G401 (cell line): ENCODE results near the gene NLE1. TPM values are rescaled to one million over a fixed set of nuclear protein-coding genes. Genes with fewer than 3 reads are reported as not detected.
"Not testable (repeated sequence)": the region's sequence is repeated elsewhere in the genome, so short reads cannot be mapped to it uniquely, and the experiment has no call there.

Source experiments
- DNase-seq: peaks from one replicate; pipeline ENCODE4 v3.0.0-alpha.2; 2015; ENCODE audit warnings: low spot score
- in situ Hi-C: cut with HindIII; loops from 2 replicates; pipeline ENCODE4 v1.10.0; 2016; ENCODE audit warnings: low sequenced_read_pairs, mixed read lengths
- total RNA-seq: library from RNA; depleted of rRNA; stranded (reverse); fragments of >200 nt; shearing (Covaris generic); gene quantifications from 2 replicates; pipeline ENCODE4 v1.2.3, GENCODE V29; 2014

NLE1 gene
- total RNA-seq, 1 experiment from 2014 or later, result 29.0 TPM

DNA sequence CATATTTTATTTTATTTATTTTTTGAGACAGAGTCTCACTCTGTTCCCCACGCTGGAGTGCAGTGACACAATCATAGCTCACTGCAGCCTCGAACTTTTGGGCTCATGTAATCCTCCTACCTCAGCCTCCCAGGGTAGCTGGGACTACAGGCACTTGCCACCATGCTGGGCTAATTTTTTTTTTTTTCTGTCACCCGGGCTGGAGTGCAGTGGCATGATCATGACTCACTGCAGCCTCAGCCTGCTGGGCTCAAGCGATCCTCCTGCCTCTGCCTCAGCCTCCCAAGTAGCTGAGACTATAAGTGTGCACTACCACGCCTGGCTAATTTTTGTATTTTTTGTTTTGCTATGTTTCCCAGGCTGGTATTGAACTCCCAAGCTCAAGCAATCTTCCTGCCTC lies 22.6 kb upstream of the NLE1 start:
- no peak for DNase-seq
- in situ Hi-C loops, result no loop called here

DNA sequence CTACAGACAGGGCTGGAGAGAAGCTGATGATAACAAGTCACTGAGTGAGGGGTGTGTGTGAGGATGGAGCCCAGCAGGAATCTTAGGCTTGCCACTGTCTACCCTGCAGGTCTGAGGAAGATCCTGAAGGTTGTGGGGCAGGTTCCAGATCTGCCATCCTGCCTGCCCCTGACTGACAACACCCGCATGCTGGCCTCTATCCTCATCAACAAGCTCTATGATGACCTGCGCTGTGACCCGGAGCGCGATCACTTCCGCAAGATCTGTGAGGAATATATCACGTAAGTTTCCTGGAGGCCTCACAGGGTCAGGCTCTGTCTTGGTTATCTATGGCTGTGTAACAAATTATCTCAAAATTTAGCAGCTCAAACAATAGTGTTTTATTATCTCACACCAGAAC lies 21.8 kb upstream of the NLE1 start:
- no peak for DNase-seq
- in situ Hi-C loops, result no loop called here

DNA sequence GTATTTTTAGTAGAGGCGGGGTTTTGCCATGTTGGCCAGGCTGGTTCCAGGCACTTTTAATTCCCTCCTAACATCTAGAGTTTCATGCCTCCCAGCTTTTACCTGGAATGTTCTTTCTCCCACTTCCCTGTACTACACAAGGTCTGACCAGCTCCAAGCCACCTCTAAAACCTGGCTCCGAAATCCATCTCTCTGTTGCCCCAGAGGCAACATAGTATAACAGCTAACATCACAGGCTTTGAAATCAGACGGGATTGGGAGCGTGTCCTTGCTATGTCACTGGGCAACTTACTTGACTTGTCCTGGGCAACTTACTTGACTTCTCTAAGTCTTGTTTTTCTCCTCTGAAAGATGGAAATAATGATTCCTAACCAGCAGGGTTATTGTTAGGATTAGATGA lies 20.7 kb upstream of the NLE1 start:
- in situ Hi-C loops, result no loop called here

DNA sequence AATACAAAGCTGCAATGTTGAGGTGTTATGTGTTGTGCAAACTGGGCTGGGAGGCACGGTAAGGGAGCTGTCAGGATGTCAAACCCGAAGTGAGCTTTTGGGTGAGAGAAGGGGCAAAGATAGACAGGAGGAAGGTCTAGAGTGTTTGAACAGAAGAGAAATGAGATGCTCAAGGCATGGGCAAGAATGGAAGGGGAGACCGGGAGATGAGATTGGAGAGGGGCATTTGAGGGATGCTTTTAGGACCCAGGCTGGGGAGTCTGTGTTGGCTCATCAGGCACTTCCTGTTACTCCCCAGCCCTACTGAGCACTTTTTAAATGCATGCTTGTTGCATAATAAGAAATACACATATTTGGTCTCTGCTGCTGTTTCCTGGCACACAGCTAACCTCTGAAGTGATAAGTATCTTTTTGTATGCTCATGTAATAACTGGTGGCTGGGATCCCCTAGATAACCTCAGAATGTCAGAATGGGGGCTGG lies 19.2 kb upstream of the NLE1 start:
- no peak for DNase-seq
- in situ Hi-C loops, result no loop called here

More for the DNA sequence above, 20.7 kb upstream of the NLE1 start:
- no peak for DNase-seq

DNA sequence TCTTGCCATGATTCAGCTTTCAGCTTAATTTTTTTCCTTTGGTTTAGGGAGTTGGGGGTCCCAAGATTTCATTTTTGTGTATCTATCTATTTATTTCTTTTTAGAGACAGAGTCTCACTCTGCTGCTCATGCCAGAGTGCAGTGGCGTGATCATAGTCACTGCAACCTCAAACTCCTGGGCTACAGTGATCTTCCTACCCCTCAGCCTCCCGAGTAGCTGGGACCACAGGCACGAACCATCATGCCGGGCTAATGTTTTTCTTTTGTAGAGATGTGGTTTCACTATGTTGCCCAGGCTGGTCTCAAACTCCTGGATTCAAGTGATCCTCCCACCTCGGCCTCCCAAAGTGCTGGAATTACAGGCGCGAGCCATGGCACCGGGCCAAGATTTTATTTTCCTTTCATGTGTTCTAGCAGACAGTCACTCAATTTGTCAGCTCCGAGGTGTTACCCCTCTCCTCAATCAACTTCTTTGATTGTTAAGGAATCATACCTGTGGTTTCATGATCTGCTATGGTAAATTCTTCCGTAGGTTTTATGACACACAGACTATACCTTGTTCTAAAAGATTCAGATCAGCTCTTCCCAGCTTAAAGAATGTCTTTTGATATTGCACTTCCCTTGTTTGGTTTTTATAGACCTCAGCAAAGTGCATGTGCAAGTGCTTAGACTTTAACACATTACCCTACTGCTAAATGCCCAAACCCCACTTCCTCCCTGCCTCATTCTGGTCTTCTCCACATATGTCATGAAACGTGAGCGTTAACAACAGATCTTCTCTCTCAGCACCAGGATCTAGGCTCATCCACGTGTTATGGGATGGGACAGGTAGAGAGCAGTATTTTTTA lies 18.5 kb upstream of the NLE1 start:
- DNase-seq, result no peak
- in situ Hi-C loops, result no loop called here

DNA sequence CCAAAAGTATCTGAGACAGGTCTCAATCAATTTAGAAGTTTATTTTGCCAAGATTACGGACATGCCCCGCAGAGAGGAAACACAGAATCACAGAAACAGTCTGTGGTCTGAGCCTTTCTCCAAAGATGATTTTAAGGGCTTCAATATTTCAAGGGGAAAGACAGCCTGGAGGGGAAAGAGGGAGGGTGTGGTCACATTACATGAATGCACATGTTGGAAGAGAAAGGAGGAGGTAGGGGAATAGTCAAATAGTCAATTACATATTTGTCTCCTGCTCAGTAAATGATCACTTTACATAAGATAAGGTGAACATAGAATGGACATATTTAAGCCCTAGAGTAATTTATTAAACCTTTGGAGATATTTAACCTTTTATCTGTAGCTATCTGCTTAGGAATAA lies 17.8 kb upstream of the NLE1 start:
- in situ Hi-C loops, result no loop called here
- no peak for DNase-seq

DNA sequence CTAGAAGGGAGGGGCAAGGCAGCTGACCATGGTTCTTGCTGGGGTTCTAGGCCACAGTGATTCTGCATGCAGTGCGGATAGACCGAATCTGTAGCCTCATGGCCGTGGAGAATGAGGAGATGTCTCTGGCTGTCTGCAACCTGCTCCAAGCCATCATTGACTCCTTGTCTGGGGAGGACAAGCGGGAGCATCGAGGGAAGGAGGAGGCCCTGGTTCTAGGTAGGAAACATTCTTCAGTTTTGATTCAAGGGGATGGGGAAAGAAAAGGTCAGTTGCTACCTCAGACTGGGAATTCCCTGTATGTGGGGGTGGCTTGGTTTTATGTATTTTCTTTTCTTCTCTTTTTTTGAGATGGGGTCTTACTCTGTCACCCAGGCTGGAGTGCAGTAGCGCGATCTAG lies 13.1 kb upstream of the NLE1 start:
- in situ Hi-C loops, result no loop called here
- DNase-seq, result no peak

DNA sequence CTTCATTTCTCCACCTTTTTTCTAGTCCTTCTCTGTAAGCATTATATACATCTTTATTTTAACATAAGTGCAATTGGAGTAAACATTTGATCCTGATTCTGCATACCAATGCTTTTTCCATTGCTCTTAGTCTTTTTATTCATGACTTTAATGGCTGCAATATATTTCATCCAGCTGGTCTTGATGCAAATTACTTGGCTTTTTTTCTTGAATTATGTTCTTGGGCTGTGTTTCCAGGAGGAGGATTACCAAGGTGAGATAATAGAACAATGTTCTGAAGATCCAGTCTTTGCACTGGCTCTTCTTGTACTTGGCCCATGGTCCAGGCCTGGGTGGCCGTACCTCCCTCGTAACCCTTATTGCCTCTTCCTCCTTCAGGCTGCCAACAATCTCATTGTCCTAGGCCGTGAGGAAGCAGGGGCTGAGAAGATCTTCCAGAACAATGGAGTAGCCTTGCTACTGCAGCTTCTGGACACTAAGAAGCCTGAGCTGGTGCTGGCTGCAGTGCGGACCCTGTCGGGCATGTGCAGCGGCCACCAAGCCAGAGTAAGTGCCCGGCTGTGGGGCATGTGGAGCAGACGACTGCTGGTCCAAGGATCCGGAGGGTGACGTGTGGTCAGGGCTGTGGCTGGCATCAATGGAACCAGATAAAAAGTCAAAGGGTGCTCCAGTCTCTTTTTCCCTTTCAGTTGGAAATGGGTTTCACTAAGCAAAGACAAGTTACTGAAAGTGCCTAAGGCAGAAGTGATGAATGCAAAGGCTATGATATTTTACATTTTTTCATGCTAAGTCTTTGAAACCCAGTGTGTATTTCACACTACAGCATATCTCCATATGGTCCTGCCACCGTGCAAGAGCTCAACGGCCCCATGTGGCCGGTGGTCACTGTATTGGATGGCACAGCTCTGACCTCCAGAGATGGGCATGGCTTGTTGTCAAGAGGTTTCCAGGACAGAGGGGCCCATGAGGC lies 12.4 kb upstream of the NLE1 start:
- no peak for DNase-seq
- in situ Hi-C loops, result no loop called here

DNA sequence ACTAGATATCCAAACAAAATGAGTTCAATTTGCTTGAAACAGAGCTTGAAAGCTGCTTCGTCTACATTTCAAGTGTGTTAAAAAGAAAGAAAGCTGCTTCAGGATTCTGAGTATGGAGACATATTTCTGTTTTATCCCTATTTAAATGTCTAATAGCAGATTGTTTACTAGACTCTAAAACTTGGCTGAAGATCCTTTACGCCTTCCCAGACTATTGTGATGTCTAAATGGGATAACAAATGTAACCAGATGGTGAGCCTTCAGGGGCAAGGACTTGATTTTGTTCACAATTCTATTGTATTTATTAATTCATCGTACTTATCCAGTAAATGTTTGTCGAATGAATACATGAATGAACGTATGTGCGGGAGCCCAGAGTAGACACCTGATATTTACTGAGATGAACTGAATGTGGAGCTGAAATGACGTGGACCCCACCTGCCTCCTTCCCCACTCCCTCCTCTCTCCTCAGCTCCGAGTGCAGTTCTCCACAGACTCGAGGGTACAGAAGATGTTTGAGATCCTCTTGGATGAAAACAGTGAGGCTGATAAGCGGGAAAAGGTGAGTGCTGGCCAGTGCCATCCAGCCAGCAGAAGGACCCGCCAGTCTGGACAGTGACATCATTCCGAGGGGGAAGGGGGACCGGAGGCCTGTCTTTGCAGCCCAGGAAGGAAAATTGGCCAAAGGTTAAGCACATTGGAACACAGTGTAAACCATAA lies 10.5 kb upstream of the NLE1 start:
- no peak for DNase-seq
- in situ Hi-C loops, result no loop called here

DNA sequence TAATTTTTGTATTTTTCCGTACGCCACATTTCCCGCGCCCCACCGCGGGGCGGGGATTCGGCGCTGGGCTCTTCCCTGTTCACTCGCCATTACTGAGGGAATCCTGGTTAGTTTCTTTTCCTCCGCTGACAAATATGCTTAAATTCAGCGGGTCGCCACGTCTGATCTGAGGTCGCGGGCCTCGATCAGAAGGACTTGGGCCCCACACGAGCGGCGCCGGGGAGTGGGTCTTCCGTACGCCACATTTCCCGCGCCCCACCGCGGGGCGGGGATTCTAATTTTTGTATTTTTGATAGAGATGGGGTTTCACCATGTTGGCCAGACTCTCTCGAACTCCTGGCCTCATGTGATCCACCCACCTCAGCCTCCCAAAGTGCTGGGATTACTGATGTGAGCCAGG lies 9.0 kb upstream of the NLE1 start:
- DNase-seq, in situ Hi-C loops: not testable (repeated sequence)

DNA sequence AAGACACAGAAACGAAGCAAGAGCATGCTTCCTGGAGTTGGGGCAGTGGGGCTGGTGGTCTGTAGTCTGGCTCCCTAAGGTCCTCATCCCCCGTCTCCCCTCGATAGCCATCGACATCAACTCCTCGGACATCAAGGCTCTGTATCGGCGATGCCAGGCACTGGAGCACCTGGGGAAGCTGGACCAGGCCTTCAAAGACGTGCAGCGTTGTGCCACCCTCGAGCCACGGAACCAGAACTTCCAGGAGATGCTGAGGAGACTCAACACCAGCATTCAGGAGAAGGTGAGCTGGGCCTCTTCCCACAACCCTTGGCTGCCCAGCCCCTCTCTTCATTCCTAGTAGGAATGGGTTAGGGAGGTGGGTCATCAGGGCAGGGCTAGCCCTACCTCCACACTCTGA lies 7.8 kb upstream of the NLE1 start:
- in situ Hi-C loops, result no loop called here
- no peak for DNase-seq

DNA sequence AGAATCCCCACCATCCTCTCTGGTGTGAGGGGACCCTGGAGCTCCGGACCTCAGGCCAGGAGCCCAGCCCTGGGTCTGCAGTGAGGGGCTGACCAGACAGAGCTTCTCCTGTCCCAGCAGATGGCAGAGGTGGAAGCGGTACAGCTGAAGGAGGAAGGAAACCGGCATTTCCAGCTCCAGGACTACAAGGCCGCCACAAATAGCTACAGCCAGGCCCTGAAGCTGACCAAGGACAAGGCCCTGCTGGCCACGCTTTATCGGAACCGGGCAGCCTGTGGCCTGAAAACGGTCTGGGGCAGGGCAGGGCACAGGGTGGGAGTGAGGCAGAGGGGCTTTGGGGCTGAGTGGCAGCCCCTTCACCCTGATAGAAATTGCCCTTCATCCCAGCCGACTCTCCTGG lies 6.0 kb upstream of the NLE1 start:
- DNase-seq, result no peak
- in situ Hi-C loops, result no loop called here

DNA sequence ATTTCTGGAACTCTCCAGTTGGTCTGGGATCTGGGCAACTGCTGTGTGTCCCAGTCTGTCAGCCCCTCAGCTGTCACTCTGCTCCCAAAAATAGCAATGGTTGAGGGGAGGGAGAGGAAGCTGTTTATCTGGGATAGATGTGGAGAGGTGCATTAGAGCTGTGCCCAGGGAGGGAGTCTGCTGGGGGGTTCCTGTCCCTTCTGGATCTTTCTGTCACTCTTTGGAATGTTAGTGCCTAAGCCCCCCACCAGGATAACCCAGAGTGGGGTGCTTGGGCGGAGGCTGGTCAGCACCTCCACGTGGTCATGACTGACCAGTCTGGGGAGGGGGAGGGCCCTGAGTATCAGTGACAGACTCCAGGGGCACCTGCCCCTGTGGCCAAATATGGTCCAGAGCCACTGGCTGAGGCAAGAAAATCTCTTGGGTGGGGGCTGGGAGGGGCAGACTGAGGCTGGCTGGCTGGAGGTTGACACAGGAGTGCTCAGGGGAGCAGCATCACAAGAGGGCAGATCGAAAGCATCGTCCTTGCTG lies 5.3 kb upstream of the NLE1 start, which contains the start of gene UNC45B:
Gene UNC45B, plus strand, starts transcription at position 443 of the 531 bp plus-strand sequence. CDS start 447 bp downstream, outside the sequence.
- in situ Hi-C loops, result no loop called here

DNA sequence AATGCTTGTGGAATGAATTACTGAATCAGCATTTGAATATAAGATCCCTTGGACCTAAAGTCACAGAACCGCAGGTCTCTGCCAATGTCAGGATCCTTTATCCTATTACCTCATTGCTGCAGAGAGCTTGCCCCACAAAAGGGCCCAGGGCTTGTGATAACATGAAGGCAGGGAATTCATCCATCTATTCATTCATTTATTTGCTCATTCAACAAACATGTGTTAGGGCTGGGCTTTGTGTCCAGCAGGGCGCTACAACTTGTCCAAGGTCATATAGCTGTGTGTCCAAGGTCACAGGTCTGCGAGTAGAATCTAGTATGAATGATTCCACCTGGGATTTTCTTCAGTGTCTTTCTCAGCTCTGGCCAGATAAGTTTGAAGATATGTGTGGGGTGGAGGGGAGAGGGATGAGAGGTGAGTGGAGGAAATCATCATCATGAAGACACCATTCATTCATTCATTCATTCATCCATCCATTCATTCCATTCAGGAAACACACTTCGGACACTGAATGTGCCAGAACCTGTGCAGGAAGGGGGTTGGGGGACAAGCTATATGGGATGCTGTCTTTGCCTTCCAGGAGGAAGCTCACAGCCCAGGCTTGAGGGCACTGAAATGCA lies 4.2 kb upstream of the NLE1 start:
- in situ Hi-C loops, result no loop called here
- no peak for DNase-seq

More for the DNA sequence above, 5.3 kb upstream of the NLE1 start, which contains the start of gene UNC45B:
- DNase-seq, result no peak

DNA sequence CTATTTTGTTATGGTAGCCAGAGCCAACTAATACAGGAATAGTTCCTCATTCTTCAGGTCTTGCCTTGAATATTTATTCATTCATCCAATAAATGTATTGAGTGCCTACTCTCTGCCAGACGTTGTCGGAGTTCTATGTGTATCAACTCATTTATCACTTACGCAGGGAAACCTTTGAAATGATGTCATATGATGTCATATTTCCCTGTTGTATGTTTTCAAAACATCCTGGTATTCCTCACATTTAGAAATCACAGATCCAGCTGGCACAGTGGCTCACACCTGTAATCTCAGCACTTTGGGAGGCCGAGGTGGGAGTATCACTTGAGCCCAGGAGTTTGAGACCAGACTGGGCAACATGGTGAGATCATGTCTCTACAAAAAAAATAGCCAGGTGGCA lies 2.7 kb upstream of the NLE1 start:
- no peak for DNase-seq
- in situ Hi-C loops, result no loop called here

DNA sequence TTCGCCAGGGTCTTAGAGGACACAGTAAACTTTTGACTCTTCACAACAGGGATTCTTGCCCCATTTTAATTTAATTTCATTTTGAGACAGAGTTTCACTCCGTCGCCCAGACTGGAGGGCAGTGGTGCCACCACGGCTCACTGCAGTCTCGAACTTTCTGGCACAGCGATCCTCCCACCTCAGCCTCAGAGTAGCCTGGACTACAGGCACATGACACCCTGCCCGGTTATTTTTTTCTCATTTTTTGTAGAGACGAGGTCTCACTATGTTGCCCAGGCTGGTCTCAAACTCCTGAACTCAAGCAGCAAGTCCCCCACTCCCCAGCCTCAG lies 329 bp upstream of the NLE1 start:
- no peak for DNase-seq
- in situ Hi-C loops, result no loop called here

DNA sequence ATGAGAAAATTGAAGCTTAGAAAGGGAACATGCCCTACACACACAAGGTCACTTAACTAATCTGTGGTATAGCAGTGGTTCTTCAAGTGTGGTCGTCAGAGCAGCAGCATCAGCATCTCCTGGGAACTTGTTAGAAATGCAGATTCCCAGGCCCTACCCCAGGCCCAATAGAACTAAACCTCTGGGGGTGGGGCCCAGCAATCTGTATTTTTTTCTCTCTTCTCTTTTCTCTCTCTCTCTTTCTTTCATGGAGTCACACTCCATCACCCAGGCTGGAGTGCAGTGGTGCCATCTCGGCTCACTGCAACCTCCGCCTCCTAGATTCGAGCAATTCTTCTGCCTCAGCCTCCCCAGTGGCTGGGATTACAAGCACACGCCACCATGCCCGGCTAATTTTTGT lies 3.9 kb downstream of the NLE1 start:
- DNase-seq, result no peak
- in situ Hi-C loops, result no loop called here

DNA sequence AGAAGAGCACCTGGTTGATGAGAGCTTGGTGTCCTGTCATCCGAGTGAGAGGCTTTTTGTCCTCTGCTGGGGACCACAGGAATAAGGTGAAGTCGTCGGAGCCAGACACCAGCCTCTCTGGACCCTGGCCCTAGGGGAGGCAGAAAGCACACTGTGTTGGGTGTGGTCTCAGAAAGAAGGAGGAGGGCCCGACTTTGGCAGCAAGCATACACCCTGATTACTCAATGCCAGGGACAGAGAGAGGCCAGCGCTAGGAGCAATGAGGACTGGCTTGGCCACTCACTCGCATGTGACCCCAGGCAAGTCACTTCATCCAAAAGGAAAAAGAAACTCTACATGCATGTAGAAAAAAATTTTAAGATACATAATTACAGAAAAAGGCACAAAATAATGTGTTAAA lies 6.8 kb downstream of the NLE1 start:
- DNase-seq, result no peak
- in situ Hi-C loops, result no loop called here
